ENCODE measurements around the gene SARDH. TPM values are rescaled to one million over a fixed set of nuclear protein-coding genes. Genes with fewer than 3 reads are reported as not detected.

The SARDH gene
- total and polyA plus RNA-seq, 2 donors (not counting 3 experiments of a cell fraction or from before 2014, with no cell fraction given): 0.19 to 0.44 TPM

DNA sequence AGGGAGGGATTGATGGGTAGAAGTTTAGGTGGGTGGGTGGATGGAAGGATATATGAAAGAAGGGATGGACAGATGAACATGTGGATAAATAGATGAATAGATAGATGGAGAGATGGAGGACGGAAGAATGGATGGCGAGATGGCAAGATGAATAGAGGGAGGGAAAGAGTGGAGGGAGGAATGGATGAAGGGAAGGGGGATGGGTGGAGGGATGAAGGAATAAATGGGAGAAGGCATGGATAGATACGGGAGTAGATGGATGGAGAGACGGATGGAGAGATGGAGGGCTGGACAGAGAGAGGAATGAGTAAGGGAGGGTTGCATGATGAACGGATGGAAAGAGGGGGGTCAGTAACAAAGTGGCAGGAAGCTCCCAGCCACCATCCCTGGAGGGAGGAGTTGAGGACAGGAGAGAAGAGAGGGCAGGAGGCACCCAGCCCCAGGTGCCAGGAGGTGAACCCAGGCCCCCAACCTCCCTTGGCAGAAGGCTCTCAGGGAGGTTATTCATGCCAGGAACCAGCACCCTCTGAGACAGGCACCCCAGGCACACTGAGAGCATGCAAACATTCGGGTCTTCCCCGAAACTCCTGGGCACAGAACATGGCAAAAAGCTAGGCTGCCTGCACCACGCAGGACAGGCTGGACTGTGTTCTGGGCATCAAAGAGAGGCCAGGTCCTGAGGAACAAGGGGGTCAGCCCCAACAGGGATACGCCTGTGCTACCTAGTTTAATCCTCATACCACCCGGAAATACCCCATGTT is 9.1 kb downstream of the SARDH start:
- Histone ChIP-seq H3K36me3 (ENCODE audit: control insufficient read depth in 2 of 2, extremely low read depth in 1 of 2, insufficient read depth in 2 of 2, low read length in 2 of 2) (no peaks in the 10 kb centered on the region), H3K4me2 (ENCODE audit: insufficient read depth, low read length) (no peak overlapping the region), H3K9me3 (replicated peaks; ENCODE audit: control insufficient read depth, insufficient read depth, low read length) (no peaks in the 10 kb centered on the region), H3K4me3 (replicated peaks in 1 of 3; ENCODE audit: insufficient read depth in 1 of 3, low read depth in 1 of 3, low read length in 3 of 3) (no peak overlapping the region), H3K27ac (ENCODE audit: insufficient read depth, low read depth, low read length) (no peak overlapping the region), H3K9ac (replicated peaks; ENCODE audit: extremely low read depth, insufficient read depth, low read length) (no peak overlapping the region), H3K27me3 (ENCODE audit: control insufficient read depth in 2 of 2, insufficient read depth in 2 of 2, low read length in 2 of 2) (no peaks in the 10 kb centered on the region), H2AFZ (ENCODE audit: low read depth, low read length) (no peak overlapping the region), H3K9me1 (replicated peaks; ENCODE audit: control insufficient read depth, extremely low read depth, insufficient read depth, low read length) (no peaks in the 10 kb centered on the region), H3K4me1 (ENCODE audit: control insufficient read depth, extremely low read depth, insufficient read depth, low read length) (no peaks in the 10 kb centered on the region), H3K79me2 (ENCODE audit: control insufficient read depth, insufficient read depth, low read length) (no peaks in the 10 kb centered on the region), H4K20me1 (replicated peaks; ENCODE audit: control insufficient read depth, extremely low read depth, insufficient read depth, low read length) (no peaks in the 10 kb centered on the region)
- no peak for TF ChIP-seq MYC (IDR thresholded peaks at IDR 0.05; ENCODE audit: low read depth, low read length)
- TF ChIP-seq, protein P1, sequence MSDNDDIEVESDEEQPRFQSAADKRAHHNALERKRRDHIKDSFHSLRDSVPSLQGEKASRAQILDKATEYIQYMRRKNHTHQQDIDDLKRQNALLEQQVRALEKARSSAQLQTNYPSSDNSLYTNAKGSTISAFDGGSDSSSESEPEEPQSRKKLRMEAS (IDR thresholded peaks at IDR 0.05; ENCODE audit: insufficient read depth, insufficient read length): no peak
- no peak for TF ChIP-seq CTCF (IDR thresholded peaks at IDR 0.05; ENCODE audit: extremely low read depth in 1 of 2, insufficient read depth in 1 of 2, low read depth in 1 of 2, low read length in 2 of 2)
- TF ChIP-seq JUN (IDR thresholded peaks at IDR 0.05; ENCODE audit: borderline replicate concordance, insufficient read depth, insufficient read length, low read depth): no peak
- TF ChIP-seq FOS (IDR thresholded peaks at IDR 0.05; ENCODE audit: borderline replicate concordance, insufficient read depth, low read length): no peak
- no peak for TF ChIP-seq GATA2 (IDR thresholded peaks at IDR 0.05; ENCODE audit: insufficient read depth, insufficient read length, low read depth, low read length)
- TF ChIP-seq EZH2 (IDR thresholded peaks at IDR 0.05; ENCODE audit: borderline replicate concordance, low read depth, low read length, severe bottlenecking): no peak
- intact Hi-C loops (cut with micrococcal nuclease): no loop called here
- ChIA-PET POLR2A (no interaction called here), CTCF (no interaction called here)
- dilution Hi-C loops (cut with MboI; ENCODE audit: extremely low pct_ligation_motif_present, low sequenced_read_pairs): no loop called here
- DNase-seq (ENCODE audit: low read depth, low spot score) (no peak), FAIRE-seq (no peak)
- BruUV-seq (replicated peaks): no TSS peak
